ENCODE results near the gene ABHD13. TPM values are rescaled to one million over a fixed set of nuclear protein-coding genes. Genes with fewer than 3 reads are reported as not detected.

The ABHD13 gene
- total and polyA plus RNA-seq, 2 experiments from 2014 or later, result 5.4 to 10.4 TPM

DNA sequence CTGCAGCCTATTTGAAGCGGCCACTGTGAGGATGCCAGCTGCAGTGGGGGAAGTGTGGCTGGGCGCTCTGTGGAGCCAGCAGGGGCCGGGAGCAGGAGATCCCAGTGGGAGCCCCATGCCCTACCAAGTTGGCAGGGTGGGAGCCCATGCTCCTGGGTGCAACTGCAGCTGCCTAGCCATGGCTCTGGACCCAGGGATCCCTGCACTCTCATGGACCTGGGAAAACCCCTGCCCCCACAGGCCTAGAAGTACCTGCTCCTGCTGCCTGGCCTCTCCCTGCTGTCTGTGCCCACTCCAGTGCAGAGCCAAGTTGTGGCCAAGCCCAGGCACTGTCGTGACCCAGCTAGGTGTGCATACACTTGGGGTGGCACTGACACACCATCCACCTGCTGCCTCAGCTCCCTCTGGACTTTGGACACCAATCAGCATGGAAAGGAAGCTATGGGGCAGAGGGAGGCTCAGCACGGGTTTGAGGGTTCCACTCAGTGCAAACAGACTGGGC, 23.7 kb upstream of the ABHD13 start:
- H3K4me3 Mint-ChIP-seq, result no peak overlapping the region
- no peak overlapping the region for H2AFZ ChIP-seq
- no peaks in the 10 kb centered on the region for H3K4me1 Mint-ChIP-seq
- H3K4me3 ChIP-seq, result no peak overlapping the region
- no peaks in the 10 kb centered on the region for H3F3A ChIP-seq (replicated peaks; ENCODE audit: low read depth)
- H4K20me1 ChIP-seq (replicated peaks; ENCODE audit: insufficient read depth), result no peaks in the 10 kb centered on the region
- no peak overlapping the region for H3K27ac ChIP-seq (ENCODE audit: low read depth)
- ATAC-seq (no peak), DNase-seq (ENCODE audit: low spot score) (no peak)
- no peaks in the 10 kb centered on the region for H3K9me2 ChIP-seq (ENCODE audit: insufficient read depth)
- TF ChIP-seq, protein P1, sequence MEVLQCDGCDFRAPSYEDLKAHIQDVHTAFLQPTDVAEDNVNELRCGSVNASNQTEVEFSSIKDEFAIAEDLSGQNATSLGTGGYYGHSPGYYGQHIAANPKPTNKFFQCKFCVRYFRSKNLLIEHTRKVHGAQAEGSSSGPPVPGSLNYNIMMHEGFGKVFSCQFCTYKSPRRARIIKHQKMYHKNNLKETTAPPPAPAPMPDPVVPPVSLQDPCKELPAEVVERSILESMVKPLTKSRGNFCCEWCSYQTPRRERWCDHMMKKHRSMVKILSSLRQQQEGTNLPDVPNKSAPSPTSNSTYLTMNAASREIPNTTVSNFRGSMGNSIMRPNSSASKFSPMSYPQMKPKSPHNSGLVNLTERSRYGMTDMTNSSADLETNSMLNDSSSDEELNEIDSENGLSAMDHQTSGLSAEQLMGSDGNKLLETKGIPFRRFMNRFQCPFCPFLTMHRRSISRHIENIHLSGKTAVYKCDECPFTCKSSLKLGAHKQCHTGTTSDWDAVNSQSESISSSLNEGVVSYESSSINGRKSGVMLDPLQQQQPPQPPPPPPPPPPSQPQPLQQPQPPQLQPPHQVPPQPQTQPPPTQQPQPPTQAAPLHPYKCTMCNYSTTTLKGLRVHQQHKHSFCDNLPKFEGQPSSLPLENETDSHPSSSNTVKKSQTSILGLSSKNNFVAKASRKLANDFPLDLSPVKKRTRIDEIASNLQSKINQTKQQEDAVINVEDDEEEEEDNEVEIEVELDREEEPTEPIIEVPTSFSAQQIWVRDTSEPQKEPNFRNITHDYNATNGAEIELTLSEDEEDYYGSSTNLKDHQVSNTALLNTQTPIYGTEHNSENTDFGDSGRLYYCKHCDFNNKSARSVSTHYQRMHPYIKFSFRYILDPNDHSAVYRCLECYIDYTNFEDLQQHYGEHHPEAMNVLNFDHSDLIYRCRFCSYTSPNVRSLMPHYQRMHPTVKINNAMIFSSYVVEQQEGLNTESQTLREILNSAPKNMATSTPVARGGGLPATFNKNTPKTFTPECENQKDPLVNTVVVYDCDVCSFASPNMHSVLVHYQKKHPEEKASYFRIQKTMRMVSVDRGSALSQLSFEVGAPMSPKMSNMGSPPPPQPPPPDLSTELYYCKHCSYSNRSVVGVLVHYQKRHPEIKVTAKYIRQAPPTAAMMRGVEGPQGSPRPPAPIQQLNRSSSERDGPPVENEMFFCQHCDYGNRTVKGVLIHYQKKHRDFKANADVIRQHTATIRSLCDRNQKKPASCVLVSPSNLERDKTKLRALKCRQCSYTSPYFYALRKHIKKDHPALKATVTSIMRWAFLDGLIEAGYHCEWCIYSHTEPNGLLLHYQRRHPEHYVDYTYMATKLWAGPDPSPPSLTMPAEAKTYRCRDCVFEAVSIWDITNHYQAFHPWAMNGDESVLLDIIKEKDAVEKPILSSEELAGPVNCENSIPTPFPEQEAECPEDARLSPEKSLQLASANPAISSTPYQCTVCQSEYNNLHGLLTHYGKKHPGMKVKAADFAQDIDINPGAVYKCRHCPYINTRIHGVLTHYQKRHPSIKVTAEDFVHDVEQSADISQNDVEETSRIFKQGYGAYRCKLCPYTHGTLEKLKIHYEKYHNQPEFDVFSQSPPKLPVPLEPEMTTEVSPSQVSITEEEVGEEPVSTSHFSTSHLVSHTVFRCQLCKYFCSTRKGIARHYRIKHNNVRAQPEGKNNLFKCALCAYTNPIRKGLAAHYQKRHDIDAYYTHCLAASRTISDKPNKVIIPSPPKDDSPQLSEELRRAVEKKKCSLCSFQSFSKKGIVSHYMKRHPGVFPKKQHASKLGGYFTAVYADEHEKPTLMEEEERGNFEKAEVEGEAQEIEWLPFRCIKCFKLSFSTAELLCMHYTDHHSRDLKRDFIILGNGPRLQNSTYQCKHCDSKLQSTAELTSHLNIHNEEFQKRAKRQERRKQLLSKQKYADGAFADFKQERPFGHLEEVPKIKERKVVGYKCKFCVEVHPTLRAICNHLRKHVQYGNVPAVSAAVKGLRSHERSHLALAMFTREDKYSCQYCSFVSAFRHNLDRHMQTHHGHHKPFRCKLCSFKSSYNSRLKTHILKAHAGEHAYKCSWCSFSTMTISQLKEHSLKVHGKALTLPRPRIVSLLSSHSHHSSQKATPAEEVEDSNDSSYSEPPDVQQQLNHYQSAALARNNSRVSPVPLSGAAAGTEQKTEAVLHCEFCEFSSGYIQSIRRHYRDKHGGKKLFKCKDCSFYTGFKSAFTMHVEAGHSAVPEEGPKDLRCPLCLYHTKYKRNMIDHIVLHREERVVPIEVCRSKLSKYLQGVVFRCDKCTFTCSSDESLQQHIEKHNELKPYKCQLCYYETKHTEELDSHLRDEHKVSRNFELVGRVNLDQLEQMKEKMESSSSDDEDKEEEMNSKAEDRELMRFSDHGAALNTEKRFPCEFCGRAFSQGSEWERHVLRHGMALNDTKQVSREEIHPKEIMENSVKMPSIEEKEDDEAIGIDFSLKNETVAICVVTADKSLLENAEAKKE (CRISPR knock-in tag; IDR thresholded peaks at IDR 0.05), result no peak
- TF ChIP-seq, protein P2, sequence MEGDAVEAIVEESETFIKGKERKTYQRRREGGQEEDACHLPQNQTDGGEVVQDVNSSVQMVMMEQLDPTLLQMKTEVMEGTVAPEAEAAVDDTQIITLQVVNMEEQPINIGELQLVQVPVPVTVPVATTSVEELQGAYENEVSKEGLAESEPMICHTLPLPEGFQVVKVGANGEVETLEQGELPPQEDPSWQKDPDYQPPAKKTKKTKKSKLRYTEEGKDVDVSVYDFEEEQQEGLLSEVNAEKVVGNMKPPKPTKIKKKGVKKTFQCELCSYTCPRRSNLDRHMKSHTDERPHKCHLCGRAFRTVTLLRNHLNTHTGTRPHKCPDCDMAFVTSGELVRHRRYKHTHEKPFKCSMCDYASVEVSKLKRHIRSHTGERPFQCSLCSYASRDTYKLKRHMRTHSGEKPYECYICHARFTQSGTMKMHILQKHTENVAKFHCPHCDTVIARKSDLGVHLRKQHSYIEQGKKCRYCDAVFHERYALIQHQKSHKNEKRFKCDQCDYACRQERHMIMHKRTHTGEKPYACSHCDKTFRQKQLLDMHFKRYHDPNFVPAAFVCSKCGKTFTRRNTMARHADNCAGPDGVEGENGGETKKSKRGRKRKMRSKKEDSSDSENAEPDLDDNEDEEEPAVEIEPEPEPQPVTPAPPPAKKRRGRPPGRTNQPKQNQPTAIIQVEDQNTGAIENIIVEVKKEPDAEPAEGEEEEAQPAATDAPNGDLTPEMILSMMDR (conservative IDR thresholded peaks at IDR 0.05; ENCODE audit: low read depth in 2 of 2), result no peak
- TF ChIP-seq, protein P3, sequence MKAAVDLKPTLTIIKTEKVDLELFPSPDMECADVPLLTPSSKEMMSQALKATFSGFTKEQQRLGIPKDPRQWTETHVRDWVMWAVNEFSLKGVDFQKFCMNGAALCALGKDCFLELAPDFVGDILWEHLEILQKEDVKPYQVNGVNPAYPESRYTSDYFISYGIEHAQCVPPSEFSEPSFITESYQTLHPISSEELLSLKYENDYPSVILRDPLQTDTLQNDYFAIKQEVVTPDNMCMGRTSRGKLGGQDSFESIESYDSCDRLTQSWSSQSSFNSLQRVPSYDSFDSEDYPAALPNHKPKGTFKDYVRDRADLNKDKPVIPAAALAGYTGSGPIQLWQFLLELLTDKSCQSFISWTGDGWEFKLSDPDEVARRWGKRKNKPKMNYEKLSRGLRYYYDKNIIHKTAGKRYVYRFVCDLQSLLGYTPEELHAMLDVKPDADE (IDR thresholded peaks at IDR 0.05), result no peak
- TF ChIP-seq JUNB (IDR thresholded peaks at IDR 0.05; ENCODE audit: unreplicated experiment) (no peak), ZNF331 (CRISPR knock-in tag; IDR thresholded peaks at IDR 0.05; ENCODE audit: low read depth) (no peak), ZNF114 (CRISPR knock-in tag; IDR thresholded peaks at IDR 0.05) (no peak), STAT1 (IDR thresholded peaks at IDR 0.05; ENCODE audit: unreplicated experiment) (no peak), EZH2phosphoT487 (IDR thresholded peaks at IDR 0.05; ENCODE audit: unreplicated experiment) (no peak), POLR2AphosphoS5 (IDR thresholded peaks at IDR 0.05; ENCODE audit: low read depth) (no peak), EZH2 (IDR thresholded peaks at IDR 0.05; ENCODE audit: low read depth, unreplicated experiment) (no peak), NANOG (IDR thresholded peaks at IDR 0.05; ENCODE audit: borderline replicate concordance) (no peak), CREB1 (CRISPR knock-in tag; IDR thresholded peaks at IDR 0.05; ENCODE audit: low read depth) (no peak)
- TF ChIP-seq, protein P4, sequence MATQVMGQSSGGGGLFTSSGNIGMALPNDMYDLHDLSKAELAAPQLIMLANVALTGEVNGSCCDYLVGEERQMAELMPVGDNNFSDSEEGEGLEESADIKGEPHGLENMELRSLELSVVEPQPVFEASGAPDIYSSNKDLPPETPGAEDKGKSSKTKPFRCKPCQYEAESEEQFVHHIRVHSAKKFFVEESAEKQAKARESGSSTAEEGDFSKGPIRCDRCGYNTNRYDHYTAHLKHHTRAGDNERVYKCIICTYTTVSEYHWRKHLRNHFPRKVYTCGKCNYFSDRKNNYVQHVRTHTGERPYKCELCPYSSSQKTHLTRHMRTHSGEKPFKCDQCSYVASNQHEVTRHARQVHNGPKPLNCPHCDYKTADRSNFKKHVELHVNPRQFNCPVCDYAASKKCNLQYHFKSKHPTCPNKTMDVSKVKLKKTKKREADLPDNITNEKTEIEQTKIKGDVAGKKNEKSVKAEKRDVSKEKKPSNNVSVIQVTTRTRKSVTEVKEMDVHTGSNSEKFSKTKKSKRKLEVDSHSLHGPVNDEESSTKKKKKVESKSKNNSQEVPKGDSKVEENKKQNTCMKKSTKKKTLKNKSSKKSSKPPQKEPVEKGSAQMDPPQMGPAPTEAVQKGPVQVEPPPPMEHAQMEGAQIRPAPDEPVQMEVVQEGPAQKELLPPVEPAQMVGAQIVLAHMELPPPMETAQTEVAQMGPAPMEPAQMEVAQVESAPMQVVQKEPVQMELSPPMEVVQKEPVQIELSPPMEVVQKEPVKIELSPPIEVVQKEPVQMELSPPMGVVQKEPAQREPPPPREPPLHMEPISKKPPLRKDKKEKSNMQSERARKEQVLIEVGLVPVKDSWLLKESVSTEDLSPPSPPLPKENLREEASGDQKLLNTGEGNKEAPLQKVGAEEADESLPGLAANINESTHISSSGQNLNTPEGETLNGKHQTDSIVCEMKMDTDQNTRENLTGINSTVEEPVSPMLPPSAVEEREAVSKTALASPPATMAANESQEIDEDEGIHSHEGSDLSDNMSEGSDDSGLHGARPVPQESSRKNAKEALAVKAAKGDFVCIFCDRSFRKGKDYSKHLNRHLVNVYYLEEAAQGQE (IDR thresholded peaks at IDR 0.05; ENCODE audit: unreplicated experiment), result no peak
- no peak overlapping the region for H3K27ac Mint-ChIP-seq
- H3K4me1 ChIP-seq (ENCODE audit: insufficient read depth), result no peaks in the 10 kb centered on the region
- peaks cover 16% of the 10 kb centered on the region for H3K36me3 Mint-ChIP-seq (ENCODE audit: low read depth)
- no peaks in the 10 kb centered on the region for H3K79me2 ChIP-seq (replicated peaks; ENCODE audit: insufficient read depth)
- peaks cover 36% of the 10 kb centered on the region for H3K9me3 Mint-ChIP-seq
- no peak overlapping the region for H3K4me2 ChIP-seq
- H3K27me3 ChIP-seq (ENCODE audit: insufficient read depth), result no peaks in the 10 kb centered on the region
- H3K27me3 Mint-ChIP-seq (ENCODE audit: insufficient read depth, low read depth, poor library complexity), result no peaks in the 10 kb centered on the region
- H3K36me3 ChIP-seq (ENCODE audit: insufficient read depth), result no peaks in the 10 kb centered on the region
